ENCODE results near the gene ULK4.

ULK4 gene

DNA sequence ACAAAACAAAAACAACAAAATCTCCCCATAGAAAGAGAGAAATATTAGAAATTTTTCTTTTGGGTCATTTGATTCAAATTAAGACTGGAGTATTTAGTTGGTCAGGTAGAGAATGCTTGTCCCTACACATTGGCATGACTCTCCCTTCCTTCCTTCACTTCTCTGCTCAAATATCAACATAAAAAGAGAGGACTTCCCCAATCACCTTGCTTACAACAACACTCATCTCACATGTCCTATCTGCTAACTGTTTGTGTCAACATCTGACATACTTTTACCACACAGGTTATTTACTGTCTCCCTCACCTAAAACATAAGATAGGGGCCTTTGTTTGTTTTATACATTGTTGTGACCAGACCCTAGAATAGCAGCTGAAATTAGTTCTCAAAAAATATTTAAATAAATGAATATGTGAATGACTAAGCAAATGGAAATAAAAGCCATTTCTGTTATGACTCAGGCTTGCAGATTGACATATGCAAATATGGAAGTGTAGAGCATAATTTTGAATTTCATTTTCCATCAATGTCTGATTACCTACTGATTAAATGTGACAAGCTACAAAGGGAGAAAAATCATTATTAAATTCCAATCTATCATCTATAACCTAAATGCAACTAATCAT, 457.8 kb downstream of the ULK4 start:
- Histone ChIP-seq H3K9me3 (ENCODE audit: control insufficient read depth, insufficient read depth, low read depth, low read length) (no peaks in the 10 kb centered on the region), H3K4me3 (ENCODE audit: low read depth, low read length) (no peak overlapping the region), H3K36me3 (ENCODE audit: control insufficient read depth in 2 of 2, insufficient read depth in 1 of 2, low read length in 2 of 2) (no peaks in the 10 kb centered on the region), H3K4me1 (ENCODE audit: control insufficient read depth, insufficient read depth, low read length) (no peaks in the 10 kb centered on the region), H3K27ac (ENCODE audit: extremely low read depth, low read depth, low read length) (no peak overlapping the region)
- ChIA-PET CTCF (no interaction called here), POLR2A (no interaction called here)
- TF ChIP-seq ZNF510 (tag by site-specific recombination; IDR thresholded peaks at IDR 0.05; ENCODE audit: insufficient replicate concordance) (no peak), ZNF670 (tag by site-specific recombination; IDR thresholded peaks at IDR 0.05; ENCODE audit: low read depth) (no peak), ZNF621 (tag by site-specific recombination; IDR thresholded peaks at IDR 0.05) (no peak), HOXD13 (CRISPR knock-in tag; IDR thresholded peaks at IDR 0.05; ENCODE audit: borderline replicate concordance) (no peak), ZBTB1 (tag by site-specific recombination; IDR thresholded peaks at IDR 0.05) (no peak), BCL11A (tag by site-specific recombination; IDR thresholded peaks at IDR 0.05; ENCODE audit: low read depth) (no peak), ZNF24 (tag by site-specific recombination; IDR thresholded peaks at IDR 0.05) (no peak), ZNF473 (tag by site-specific recombination; IDR thresholded peaks at IDR 0.05) (no peak), ZBTB21 (tag by site-specific recombination; IDR thresholded peaks at IDR 0.05) (no peak), ZNF404 (tag by site-specific recombination; IDR thresholded peaks at IDR 0.05) (no peak), WT1 (tag by site-specific recombination; IDR thresholded peaks at IDR 0.05) (no peak)
- TF ChIP-seq, protein P1, sequence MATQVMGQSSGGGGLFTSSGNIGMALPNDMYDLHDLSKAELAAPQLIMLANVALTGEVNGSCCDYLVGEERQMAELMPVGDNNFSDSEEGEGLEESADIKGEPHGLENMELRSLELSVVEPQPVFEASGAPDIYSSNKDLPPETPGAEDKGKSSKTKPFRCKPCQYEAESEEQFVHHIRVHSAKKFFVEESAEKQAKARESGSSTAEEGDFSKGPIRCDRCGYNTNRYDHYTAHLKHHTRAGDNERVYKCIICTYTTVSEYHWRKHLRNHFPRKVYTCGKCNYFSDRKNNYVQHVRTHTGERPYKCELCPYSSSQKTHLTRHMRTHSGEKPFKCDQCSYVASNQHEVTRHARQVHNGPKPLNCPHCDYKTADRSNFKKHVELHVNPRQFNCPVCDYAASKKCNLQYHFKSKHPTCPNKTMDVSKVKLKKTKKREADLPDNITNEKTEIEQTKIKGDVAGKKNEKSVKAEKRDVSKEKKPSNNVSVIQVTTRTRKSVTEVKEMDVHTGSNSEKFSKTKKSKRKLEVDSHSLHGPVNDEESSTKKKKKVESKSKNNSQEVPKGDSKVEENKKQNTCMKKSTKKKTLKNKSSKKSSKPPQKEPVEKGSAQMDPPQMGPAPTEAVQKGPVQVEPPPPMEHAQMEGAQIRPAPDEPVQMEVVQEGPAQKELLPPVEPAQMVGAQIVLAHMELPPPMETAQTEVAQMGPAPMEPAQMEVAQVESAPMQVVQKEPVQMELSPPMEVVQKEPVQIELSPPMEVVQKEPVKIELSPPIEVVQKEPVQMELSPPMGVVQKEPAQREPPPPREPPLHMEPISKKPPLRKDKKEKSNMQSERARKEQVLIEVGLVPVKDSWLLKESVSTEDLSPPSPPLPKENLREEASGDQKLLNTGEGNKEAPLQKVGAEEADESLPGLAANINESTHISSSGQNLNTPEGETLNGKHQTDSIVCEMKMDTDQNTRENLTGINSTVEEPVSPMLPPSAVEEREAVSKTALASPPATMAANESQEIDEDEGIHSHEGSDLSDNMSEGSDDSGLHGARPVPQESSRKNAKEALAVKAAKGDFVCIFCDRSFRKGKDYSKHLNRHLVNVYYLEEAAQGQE (tag by site-specific recombination; IDR thresholded peaks at IDR 0.05) = no peak
- TF ChIP-seq, protein P2, sequence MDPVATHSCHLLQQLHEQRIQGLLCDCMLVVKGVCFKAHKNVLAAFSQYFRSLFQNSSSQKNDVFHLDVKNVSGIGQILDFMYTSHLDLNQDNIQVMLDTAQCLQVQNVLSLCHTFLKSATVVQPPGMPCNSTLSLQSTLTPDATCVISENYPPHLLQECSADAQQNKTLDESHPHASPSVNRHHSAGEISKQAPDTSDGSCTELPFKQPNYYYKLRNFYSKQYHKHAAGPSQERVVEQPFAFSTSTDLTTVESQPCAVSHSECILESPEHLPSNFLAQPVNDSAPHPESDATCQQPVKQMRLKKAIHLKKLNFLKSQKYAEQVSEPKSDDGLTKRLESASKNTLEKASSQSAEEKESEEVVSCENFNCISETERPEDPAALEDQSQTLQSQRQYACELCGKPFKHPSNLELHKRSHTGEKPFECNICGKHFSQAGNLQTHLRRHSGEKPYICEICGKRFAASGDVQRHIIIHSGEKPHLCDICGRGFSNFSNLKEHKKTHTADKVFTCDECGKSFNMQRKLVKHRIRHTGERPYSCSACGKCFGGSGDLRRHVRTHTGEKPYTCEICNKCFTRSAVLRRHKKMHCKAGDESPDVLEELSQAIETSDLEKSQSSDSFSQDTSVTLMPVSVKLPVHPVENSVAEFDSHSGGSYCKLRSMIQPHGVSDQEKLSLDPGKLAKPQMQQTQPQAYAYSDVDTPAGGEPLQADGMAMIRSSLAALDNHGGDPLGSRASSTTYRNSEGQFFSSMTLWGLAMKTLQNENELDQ (tag by site-specific recombination; IDR thresholded peaks at IDR 0.05; ENCODE audit: low read depth) = no peak
- TF ChIP-seq, protein P3, sequence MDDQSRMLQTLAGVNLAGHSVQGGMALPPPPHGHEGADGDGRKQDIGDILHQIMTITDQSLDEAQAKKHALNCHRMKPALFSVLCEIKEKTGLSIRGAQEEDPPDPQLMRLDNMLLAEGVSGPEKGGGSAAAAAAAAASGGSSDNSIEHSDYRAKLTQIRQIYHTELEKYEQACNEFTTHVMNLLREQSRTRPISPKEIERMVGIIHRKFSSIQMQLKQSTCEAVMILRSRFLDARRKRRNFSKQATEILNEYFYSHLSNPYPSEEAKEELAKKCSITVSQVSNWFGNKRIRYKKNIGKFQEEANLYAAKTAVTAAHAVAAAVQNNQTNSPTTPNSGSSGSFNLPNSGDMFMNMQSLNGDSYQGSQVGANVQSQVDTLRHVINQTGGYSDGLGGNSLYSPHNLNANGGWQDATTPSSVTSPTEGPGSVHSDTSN (CRISPR knock-in tag; IDR thresholded peaks at IDR 0.05) = no peak
- TF ChIP-seq, protein P4, sequence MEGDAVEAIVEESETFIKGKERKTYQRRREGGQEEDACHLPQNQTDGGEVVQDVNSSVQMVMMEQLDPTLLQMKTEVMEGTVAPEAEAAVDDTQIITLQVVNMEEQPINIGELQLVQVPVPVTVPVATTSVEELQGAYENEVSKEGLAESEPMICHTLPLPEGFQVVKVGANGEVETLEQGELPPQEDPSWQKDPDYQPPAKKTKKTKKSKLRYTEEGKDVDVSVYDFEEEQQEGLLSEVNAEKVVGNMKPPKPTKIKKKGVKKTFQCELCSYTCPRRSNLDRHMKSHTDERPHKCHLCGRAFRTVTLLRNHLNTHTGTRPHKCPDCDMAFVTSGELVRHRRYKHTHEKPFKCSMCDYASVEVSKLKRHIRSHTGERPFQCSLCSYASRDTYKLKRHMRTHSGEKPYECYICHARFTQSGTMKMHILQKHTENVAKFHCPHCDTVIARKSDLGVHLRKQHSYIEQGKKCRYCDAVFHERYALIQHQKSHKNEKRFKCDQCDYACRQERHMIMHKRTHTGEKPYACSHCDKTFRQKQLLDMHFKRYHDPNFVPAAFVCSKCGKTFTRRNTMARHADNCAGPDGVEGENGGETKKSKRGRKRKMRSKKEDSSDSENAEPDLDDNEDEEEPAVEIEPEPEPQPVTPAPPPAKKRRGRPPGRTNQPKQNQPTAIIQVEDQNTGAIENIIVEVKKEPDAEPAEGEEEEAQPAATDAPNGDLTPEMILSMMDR (tag by site-specific recombination; IDR thresholded peaks at IDR 0.05) = no peak
- TF ChIP-seq, protein P5, sequence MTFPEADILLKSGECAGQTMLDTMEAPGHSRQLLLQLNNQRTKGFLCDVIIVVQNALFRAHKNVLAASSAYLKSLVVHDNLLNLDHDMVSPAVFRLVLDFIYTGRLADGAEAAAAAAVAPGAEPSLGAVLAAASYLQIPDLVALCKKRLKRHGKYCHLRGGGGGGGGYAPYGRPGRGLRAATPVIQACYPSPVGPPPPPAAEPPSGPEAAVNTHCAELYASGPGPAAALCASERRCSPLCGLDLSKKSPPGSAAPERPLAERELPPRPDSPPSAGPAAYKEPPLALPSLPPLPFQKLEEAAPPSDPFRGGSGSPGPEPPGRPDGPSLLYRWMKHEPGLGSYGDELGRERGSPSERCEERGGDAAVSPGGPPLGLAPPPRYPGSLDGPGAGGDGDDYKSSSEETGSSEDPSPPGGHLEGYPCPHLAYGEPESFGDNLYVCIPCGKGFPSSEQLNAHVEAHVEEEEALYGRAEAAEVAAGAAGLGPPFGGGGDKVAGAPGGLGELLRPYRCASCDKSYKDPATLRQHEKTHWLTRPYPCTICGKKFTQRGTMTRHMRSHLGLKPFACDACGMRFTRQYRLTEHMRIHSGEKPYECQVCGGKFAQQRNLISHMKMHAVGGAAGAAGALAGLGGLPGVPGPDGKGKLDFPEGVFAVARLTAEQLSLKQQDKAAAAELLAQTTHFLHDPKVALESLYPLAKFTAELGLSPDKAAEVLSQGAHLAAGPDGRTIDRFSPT (tag by site-specific recombination; IDR thresholded peaks at IDR 0.05) = no peak
- TF ChIP-seq, protein P6, sequence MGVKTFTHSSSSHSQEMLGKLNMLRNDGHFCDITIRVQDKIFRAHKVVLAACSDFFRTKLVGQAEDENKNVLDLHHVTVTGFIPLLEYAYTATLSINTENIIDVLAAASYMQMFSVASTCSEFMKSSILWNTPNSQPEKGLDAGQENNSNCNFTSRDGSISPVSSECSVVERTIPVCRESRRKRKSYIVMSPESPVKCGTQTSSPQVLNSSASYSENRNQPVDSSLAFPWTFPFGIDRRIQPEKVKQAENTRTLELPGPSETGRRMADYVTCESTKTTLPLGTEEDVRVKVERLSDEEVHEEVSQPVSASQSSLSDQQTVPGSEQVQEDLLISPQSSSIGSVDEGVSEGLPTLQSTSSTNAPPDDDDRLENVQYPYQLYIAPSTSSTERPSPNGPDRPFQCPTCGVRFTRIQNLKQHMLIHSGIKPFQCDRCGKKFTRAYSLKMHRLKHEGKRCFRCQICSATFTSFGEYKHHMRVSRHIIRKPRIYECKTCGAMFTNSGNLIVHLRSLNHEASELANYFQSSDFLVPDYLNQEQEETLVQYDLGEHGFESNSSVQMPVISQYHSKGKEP (tag by site-specific recombination; IDR thresholded peaks at IDR 0.05) = no peak
- TF ChIP-seq, protein P7, sequence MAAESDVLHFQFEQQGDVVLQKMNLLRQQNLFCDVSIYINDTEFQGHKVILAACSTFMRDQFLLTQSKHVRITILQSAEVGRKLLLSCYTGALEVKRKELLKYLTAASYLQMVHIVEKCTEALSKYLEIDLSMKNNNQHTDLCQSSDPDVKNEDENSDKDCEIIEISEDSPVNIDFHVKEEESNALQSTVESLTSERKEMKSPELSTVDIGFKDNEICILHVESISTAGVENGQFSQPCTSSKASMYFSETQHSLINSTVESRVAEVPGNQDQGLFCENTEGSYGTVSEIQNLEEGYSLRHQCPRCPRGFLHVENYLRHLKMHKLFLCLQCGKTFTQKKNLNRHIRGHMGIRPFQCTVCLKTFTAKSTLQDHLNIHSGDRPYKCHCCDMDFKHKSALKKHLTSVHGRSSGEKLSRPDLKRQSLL (tag by site-specific recombination; IDR thresholded peaks at IDR 0.05) = no peak
